ENCODE data around the gene MSANTD1.

MSANTD1 gene

DNA sequence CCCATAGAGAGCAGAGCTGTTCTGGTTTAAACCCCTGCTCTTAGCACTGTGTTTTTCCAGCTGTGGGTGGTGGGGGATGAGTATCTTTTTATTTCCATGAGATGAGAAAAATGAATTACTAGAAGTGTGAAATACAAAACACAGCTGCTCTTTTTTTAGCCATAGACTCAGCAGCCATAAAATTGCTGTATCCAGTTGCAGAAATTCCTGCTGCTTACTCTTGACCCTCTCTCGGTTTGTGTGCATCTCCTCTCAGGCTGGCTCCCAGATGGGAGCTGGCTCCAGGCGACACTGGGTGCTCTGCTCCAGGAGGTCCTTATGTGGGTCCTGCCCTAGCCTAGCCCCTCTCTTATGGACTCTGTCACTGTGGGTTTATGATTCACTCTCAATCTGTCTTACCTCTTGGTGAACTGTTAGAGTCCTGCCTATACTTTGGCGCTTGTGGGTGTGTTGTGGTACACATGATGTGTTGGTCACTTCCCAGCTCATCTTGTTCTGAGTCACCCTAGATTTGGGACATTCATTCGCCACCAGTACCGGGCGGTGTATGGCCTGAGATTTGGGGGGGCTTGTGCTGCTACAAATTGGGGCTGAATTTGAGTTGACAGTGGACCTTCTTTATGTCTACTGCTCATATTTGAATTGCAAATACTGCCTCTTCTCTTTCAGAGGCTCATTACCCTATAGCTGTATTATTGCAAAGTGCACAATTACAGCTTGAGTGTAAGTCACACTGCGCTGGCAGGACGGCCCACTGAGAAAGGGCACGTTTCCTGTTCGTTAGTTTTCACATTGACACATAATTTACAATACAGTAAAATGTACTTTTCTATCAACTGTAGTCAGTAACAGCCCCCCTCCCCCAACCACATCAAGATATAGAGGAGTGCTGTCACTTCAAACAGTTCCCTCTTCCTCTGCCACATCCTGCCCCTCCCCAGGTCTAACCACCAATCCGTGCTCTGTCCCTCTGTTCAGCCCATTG is 46.9 kb upstream of the MSANTD1 start (continued):
- TF ChIP-seq, protein P1, sequence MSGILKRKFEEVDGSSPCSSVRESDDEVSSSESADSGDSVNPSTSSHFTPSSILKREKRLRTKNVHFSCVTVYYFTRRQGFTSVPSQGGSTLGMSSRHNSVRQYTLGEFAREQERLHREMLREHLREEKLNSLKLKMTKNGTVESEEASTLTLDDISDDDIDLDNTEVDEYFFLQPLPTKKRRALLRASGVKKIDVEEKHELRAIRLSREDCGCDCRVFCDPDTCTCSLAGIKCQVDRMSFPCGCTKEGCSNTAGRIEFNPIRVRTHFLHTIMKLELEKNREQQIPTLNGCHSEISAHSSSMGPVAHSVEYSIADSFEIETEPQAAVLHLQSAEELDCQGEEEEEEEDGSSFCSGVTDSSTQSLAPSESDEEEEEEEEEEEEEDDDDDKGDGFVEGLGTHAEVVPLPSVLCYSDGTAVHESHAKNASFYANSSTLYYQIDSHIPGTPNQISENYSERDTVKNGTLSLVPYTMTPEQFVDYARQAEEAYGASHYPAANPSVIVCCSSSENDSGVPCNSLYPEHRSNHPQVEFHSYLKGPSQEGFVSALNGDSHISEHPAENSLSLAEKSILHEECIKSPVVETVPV (CRISPR knock-in tag; IDR thresholded peaks at IDR 0.05) = no peak
- no peak for TF ChIP-seq GLIS3 (CRISPR knock-in tag; IDR thresholded peaks at IDR 0.05)

- TF ChIP-seq RARB (CRISPR knock-in tag; IDR thresholded peaks at IDR 0.05) (no peak), CREB5 (CRISPR knock-in tag; IDR thresholded peaks at IDR 0.05; ENCODE audit: low read depth) (no peak), ISL1 (CRISPR knock-in tag; IDR thresholded peaks at IDR 0.05) (no peak), TCF4 (CRISPR knock-in tag; IDR thresholded peaks at IDR 0.05; ENCODE audit: borderline replicate concordance) (no peak), ZNF565 (CRISPR knock-in tag; conservative IDR thresholded peaks at IDR 0.05; ENCODE audit: low read depth) (no peak), POU6F1 (CRISPR knock-in tag; IDR thresholded peaks at IDR 0.05; ENCODE audit: borderline replicate concordance, low read depth) (no peak), OSR1 (CRISPR knock-in tag; IDR thresholded peaks at IDR 0.05) (no peak), TOX (CRISPR knock-in tag; IDR thresholded peaks at IDR 0.05; ENCODE audit: borderline replicate concordance) (no peak), CSDC2 (CRISPR knock-in tag; IDR thresholded peaks at IDR 0.05) (no peak), ARNTL (CRISPR knock-in tag; IDR thresholded peaks at IDR 0.05; ENCODE audit: borderline replicate concordance, low read depth) (no peak), ZFP30 (CRISPR knock-in tag; IDR thresholded peaks at IDR 0.05) (no peak)
- TF ChIP-seq, protein P1 (CRISPR knock-in tag; IDR thresholded peaks at IDR 0.05) = no peak
- TF ChIP-seq, protein P2, sequence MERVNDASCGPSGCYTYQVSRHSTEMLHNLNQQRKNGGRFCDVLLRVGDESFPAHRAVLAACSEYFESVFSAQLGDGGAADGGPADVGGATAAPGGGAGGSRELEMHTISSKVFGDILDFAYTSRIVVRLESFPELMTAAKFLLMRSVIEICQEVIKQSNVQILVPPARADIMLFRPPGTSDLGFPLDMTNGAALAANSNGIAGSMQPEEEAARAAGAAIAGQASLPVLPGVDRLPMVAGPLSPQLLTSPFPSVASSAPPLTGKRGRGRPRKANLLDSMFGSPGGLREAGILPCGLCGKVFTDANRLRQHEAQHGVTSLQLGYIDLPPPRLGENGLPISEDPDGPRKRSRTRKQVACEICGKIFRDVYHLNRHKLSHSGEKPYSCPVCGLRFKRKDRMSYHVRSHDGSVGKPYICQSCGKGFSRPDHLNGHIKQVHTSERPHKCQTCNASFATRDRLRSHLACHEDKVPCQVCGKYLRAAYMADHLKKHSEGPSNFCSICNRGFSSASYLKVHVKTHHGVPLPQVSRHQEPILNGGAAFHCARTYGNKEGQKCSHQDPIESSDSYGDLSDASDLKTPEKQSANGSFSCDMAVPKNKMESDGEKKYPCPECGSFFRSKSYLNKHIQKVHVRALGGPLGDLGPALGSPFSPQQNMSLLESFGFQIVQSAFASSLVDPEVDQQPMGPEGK (CRISPR knock-in tag; IDR thresholded peaks at IDR 0.05; ENCODE audit: borderline replicate concordance) = no peak
- ATAC-seq = no peak
Observed at GRCh38 chr4:3202836-3203820, 45.8 kb upstream of the MSANTD1 start.

- TF ChIP-seq ZNF565 (CRISPR knock-in tag; conservative IDR thresholded peaks at IDR 0.05; ENCODE audit: low read depth) (no peak), GLIS3 (CRISPR knock-in tag; IDR thresholded peaks at IDR 0.05) (no peak), CREB5 (CRISPR knock-in tag; IDR thresholded peaks at IDR 0.05; ENCODE audit: low read depth) (no peak), TSHZ2 (CRISPR knock-in tag; IDR thresholded peaks at IDR 0.05) (no peak), RARB (CRISPR knock-in tag; IDR thresholded peaks at IDR 0.05) (no peak), ZC3H10 (CRISPR knock-in tag; IDR thresholded peaks at IDR 0.05) (no peak)
- TF ChIP-seq, protein P2 (CRISPR knock-in tag; IDR thresholded peaks at IDR 0.05; ENCODE audit: borderline replicate concordance) = no peak
- ATAC-seq = no peak
Observed at GRCh38 chr4:3203971-3204431, 45.0 kb upstream of the MSANTD1 start.

Measured in SK-N-SH treated with all-trans-retinoic acid at 6 μM for 48 hours (cell line).